SU-DHL-6 (cell line): Measurements from ENCODE around the gene EFTUD2.

Experiments used
- EZH2phosphoT487 ChIP-seq: fragments of 200-600 bp; sonication (generic), shearing (Covaris generic); conservative IDR thresholded peaks from 2 replicates; pipeline ENCODE4 v1.6.1; 2018; ENCODE audit warnings: mild to moderate bottlenecking, antibody characterized with exemption, low read length, moderate library complexity, mixed read lengths
- TF ChIP-seq, protein P1 (sequence below): fragments of 200-600 bp; sonication (generic); IDR thresholded peaks from one replicate; pipeline ENCODE4 v1.5.1; 2017; ENCODE audit warnings: antibody characterized with exemption, mild to moderate bottlenecking, low read length, moderate library complexity; ENCODE audit not compliant: insufficient read depth, poor library complexity, severe bottlenecking

- TF ChIP-seq, protein P1, sequence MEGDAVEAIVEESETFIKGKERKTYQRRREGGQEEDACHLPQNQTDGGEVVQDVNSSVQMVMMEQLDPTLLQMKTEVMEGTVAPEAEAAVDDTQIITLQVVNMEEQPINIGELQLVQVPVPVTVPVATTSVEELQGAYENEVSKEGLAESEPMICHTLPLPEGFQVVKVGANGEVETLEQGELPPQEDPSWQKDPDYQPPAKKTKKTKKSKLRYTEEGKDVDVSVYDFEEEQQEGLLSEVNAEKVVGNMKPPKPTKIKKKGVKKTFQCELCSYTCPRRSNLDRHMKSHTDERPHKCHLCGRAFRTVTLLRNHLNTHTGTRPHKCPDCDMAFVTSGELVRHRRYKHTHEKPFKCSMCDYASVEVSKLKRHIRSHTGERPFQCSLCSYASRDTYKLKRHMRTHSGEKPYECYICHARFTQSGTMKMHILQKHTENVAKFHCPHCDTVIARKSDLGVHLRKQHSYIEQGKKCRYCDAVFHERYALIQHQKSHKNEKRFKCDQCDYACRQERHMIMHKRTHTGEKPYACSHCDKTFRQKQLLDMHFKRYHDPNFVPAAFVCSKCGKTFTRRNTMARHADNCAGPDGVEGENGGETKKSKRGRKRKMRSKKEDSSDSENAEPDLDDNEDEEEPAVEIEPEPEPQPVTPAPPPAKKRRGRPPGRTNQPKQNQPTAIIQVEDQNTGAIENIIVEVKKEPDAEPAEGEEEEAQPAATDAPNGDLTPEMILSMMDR, result no peak
- no peak for TF ChIP-seq EZH2phosphoT487
Measured at GRCh38 chr17:44880062-44880461, 19.2 kb downstream of the EFTUD2 start.
